ENCODE measurements around the gene ENO4. TPM values are rescaled to one million over a fixed set of nuclear protein-coding genes. Genes with fewer than 3 reads are reported as not detected.

The ENO4 gene
- total and polyA plus RNA-seq, 4 donors, result 1.2 to 6.3 (median 4.7) TPM

- H3K27ac ChIP-seq (ENCODE audit: low read depth, low read length), result no peak overlapping the region
- H3K27me3 ChIP-seq (ENCODE audit: control insufficient read depth, insufficient read depth, low read length), result no peaks in the 10 kb centered on the region
- no peaks in the 10 kb centered on the region for H3K36me3 ChIP-seq (ENCODE audit: control insufficient read depth, insufficient read depth, low read length)
- H3K4me3 ChIP-seq (ENCODE audit: low read depth, low read length), result no peak overlapping the region
- DNase-seq (ENCODE audit: low read depth in 4 of 6, low spot score in 6 of 6), result no peak
- no peaks in the 10 kb centered on the region for H3K4me1 ChIP-seq (ENCODE audit: control insufficient read depth, insufficient read depth, low read length)
- H3K9me3 ChIP-seq (ENCODE audit: control insufficient read depth, insufficient read depth, low read length), result no peaks in the 10 kb centered on the region
- WGBS (ENCODE audit: insufficient coverage), result 81% methylated on average over 6 of the region's 11 CpGs
These were observed 22.1 kb upstream of the ENO4 start for GRCh38 chr10:116827214-116827671.

GRCh38 chr10:116828116-116828515 lies 21.2 kb upstream of the ENO4 start:
- Histone ChIP-seq H3K9me3 (ENCODE audit: control insufficient read depth, insufficient read depth, low read length) (no peaks in the 10 kb centered on the region), H3K4me3 (ENCODE audit: low read depth, low read length) (no peak overlapping the region), H3K4me1 (ENCODE audit: control insufficient read depth, insufficient read depth, low read length) (no peaks in the 10 kb centered on the region), H3K36me3 (ENCODE audit: control insufficient read depth, insufficient read depth, low read length) (no peaks in the 10 kb centered on the region), H3K27ac (ENCODE audit: low read depth, low read length) (no peak overlapping the region), H3K27me3 (ENCODE audit: control insufficient read depth, insufficient read depth, low read length) (no peaks in the 10 kb centered on the region)
- WGBS (ENCODE audit: insufficient coverage), result 100% methylated on average over 1 of the region's 2 CpGs
- DNase-seq (ENCODE audit: low read depth in 4 of 6, low spot score in 6 of 6), result no peak

GRCh38 chr10:116829711-116830110 lies 19.6 kb upstream of the ENO4 start:
- Histone ChIP-seq H3K4me1 (ENCODE audit: control insufficient read depth, insufficient read depth, low read length) (peaks cover 9% of the 10 kb centered on the region), H3K27me3 (ENCODE audit: control insufficient read depth, insufficient read depth, low read length) (no peaks in the 10 kb centered on the region), H3K9me3 (ENCODE audit: control insufficient read depth, insufficient read depth, low read length) (no peaks in the 10 kb centered on the region), H3K36me3 (ENCODE audit: control insufficient read depth, insufficient read depth, low read length) (no peaks in the 10 kb centered on the region), H3K27ac (ENCODE audit: low read depth, low read length) (no peak overlapping the region), H3K4me3 (ENCODE audit: low read depth, low read length) (no peak overlapping the region)
- DNase-seq (ENCODE audit: low read depth in 4 of 6, low spot score in 6 of 6), result no peak
- WGBS (ENCODE audit: insufficient coverage), result 93% methylated on average over 9 of the region's 9 CpGs

- no peaks in the 10 kb centered on the region for H3K27me3 ChIP-seq (ENCODE audit: control insufficient read depth, insufficient read depth, low read length)
- no peaks in the 10 kb centered on the region for H3K9me3 ChIP-seq (ENCODE audit: control insufficient read depth, insufficient read depth, low read length)
- H3K36me3 ChIP-seq (ENCODE audit: control insufficient read depth, insufficient read depth, low read length), result no peaks in the 10 kb centered on the region
- no peak overlapping the region for H3K27ac ChIP-seq (ENCODE audit: low read depth, low read length)
- no peak overlapping the region for H3K4me3 ChIP-seq (ENCODE audit: low read depth, low read length)
- WGBS (ENCODE audit: insufficient coverage), result 75% methylated on average over 3 of the region's 4 CpGs
- DNase-seq (ENCODE audit: low read depth in 4 of 6, low spot score in 6 of 6), result no peak
- peaks cover 11% of the 10 kb centered on the region for H3K4me1 ChIP-seq (ENCODE audit: control insufficient read depth, insufficient read depth, low read length)
These were observed 18.2 kb upstream of the ENO4 start for GRCh38 chr10:116831086-116831485.

- Histone ChIP-seq H3K9me3 (ENCODE audit: control insufficient read depth, insufficient read depth, low read length) (no peaks in the 10 kb centered on the region), H3K4me1 (ENCODE audit: control insufficient read depth, insufficient read depth, low read length) (peaks cover 14% of the 10 kb centered on the region), H3K27ac (ENCODE audit: low read depth, low read length) (no peak overlapping the region), H3K36me3 (ENCODE audit: control insufficient read depth, insufficient read depth, low read length) (no peaks in the 10 kb centered on the region), H3K27me3 (ENCODE audit: control insufficient read depth, insufficient read depth, low read length) (no peaks in the 10 kb centered on the region), H3K4me3 (ENCODE audit: low read depth, low read length) (no peak overlapping the region)
- WGBS (ENCODE audit: insufficient coverage), result 87% methylated on average over 9 of the region's 10 CpGs
- DNase-seq (ENCODE audit: low read depth in 4 of 6, low spot score in 6 of 6), result no peak
These were observed 17.5 kb upstream of the ENO4 start for GRCh38 chr10:116831790-116832189.

- no peaks in the 10 kb centered on the region for H3K36me3 ChIP-seq (ENCODE audit: control insufficient read depth, insufficient read depth, low read length)
- H3K4me1 ChIP-seq (ENCODE audit: control insufficient read depth, insufficient read depth, low read length), result peaks cover 14% of the 10 kb centered on the region
- no peaks in the 10 kb centered on the region for H3K9me3 ChIP-seq (ENCODE audit: control insufficient read depth, insufficient read depth, low read length)
- no peak overlapping the region for H3K27ac ChIP-seq (ENCODE audit: low read depth, low read length)
- H3K4me3 ChIP-seq (ENCODE audit: low read depth, low read length), result no peak overlapping the region
- 47% methylated on average over 7 of the region's 17 CpGs for WGBS (ENCODE audit: insufficient coverage)
- DNase-seq (ENCODE audit: low read depth in 4 of 6, low spot score in 6 of 6), result peak in 2 of 6 donors; percentile 42 to 76
- H3K27me3 ChIP-seq (ENCODE audit: control insufficient read depth, insufficient read depth, low read length), result no peaks in the 10 kb centered on the region
These were observed 15.0 kb upstream of the ENO4 start for GRCh38 chr10:116833986-116834985.

GRCh38 chr10:116835658-116836057 lies 13.6 kb upstream of the ENO4 start:
- Histone ChIP-seq H3K27me3 (ENCODE audit: control insufficient read depth, insufficient read depth, low read length) (no peaks in the 10 kb centered on the region), H3K27ac (ENCODE audit: low read depth, low read length) (no peak overlapping the region), H3K36me3 (ENCODE audit: control insufficient read depth, insufficient read depth, low read length) (no peaks in the 10 kb centered on the region), H3K4me3 (ENCODE audit: low read depth, low read length) (no peak overlapping the region), H3K9me3 (ENCODE audit: control insufficient read depth, insufficient read depth, low read length) (no peaks in the 10 kb centered on the region), H3K4me1 (ENCODE audit: control insufficient read depth, insufficient read depth, low read length) (peaks cover 14% of the 10 kb centered on the region)
- WGBS (ENCODE audit: insufficient coverage), result 73% methylated on average over 5 of the region's 7 CpGs
- DNase-seq (ENCODE audit: low read depth in 4 of 6, low spot score in 6 of 6), result no peak

- Histone ChIP-seq H3K9me3 (ENCODE audit: control insufficient read depth, insufficient read depth, low read length) (no peaks in the 10 kb centered on the region), H3K4me3 (ENCODE audit: low read depth, low read length) (no peak overlapping the region), H3K27ac (ENCODE audit: low read depth, low read length) (no peak overlapping the region), H3K36me3 (ENCODE audit: control insufficient read depth, insufficient read depth, low read length) (no peaks in the 10 kb centered on the region), H3K27me3 (ENCODE audit: control insufficient read depth, insufficient read depth, low read length) (no peaks in the 10 kb centered on the region), H3K4me1 (ENCODE audit: control insufficient read depth, insufficient read depth, low read length) (peaks cover 14% of the 10 kb centered on the region)
- DNase-seq (ENCODE audit: low read depth in 4 of 6, low spot score in 6 of 6), result peak in 2 of 6 donors; percentile 38 to 86
- WGBS (ENCODE audit: insufficient coverage), result no CpG with 5 or more reads among the region's 4 CpGs
These were observed 13.2 kb upstream of the ENO4 start for GRCh38 chr10:116836083-116836482.

GRCh38 chr10:116836902-116837523 lies 12.3 kb upstream of the ENO4 start:
- H3K4me3 ChIP-seq (ENCODE audit: low read depth, low read length), result no peak overlapping the region
- WGBS (ENCODE audit: insufficient coverage), result no CpG with 5 or more reads among the region's 8 CpGs
- no peaks in the 10 kb centered on the region for H3K27me3 ChIP-seq (ENCODE audit: control insufficient read depth, insufficient read depth, low read length)
- peaks cover 14% of the 10 kb centered on the region for H3K4me1 ChIP-seq (ENCODE audit: control insufficient read depth, insufficient read depth, low read length)
- H3K27ac ChIP-seq (ENCODE audit: low read depth, low read length), result no peak overlapping the region
- peak in 2 of 6 donors; percentile 55 to 71 for DNase-seq (ENCODE audit: low read depth in 4 of 6, low spot score in 6 of 6)
- H3K9me3 ChIP-seq (ENCODE audit: control insufficient read depth, insufficient read depth, low read length), result no peaks in the 10 kb centered on the region
- H3K36me3 ChIP-seq (ENCODE audit: control insufficient read depth, insufficient read depth, low read length), result no peaks in the 10 kb centered on the region

Data from spinal cord (tissue), 10 donors.